Smooth muscle cell (in vitro differentiated cells): ENCODE data around the gene ASTN1. TPM values are rescaled to one million over a fixed set of nuclear protein-coding genes. Genes with fewer than 3 reads are reported as not detected.

ENCODE experiments used
- DNase-seq: peaks from one replicate; lab custom pipeline; 2025; ENCODE audit not compliant: unreplicated experiment; lab: John Stamatoyannopoulos, UW
- H2AFZ ChIP-seq: fragments of 200-600 bp; sonication (generic); 2 replicates; pipeline ENCODE4 v1.6.0; 2016; ENCODE audit warnings: antibody characterized with exemption, low read depth, mild to moderate bottlenecking
- H3F3A ChIP-seq: fragments of 200-600 bp; sonication (generic); 2 replicates; pipeline ENCODE4 v1.6.0; 2017; ENCODE audit warnings: antibody characterized with exemption, low read depth
- H3K27ac ChIP-seq: fragments of 200-600 bp; sonication (generic); 2 replicates; pipeline ENCODE4 v1.5.1; 2016; ENCODE audit warnings: low read depth, mild to moderate bottlenecking
- H3K27me3 ChIP-seq: fragments of 200-600 bp; sonication (generic); 2 replicates; pipeline ENCODE4 v1.6.1; 2016; ENCODE audit warnings: low read depth, mild to moderate bottlenecking
- H3K36me3 ChIP-seq: fragments of 200-600 bp; sonication (generic); 2 replicates; pipeline ENCODE4 v1.5.1; 2016; ENCODE audit warnings: low read depth
- H3K4me1 ChIP-seq: fragments of 200-600 bp; sonication (generic); 2 replicates; pipeline ENCODE4 v1.5.1; 2016; ENCODE audit warnings: low read depth
- H3K4me2 ChIP-seq: fragments of 200-600 bp; sonication (generic); 2 replicates; pipeline ENCODE4 v1.6.0; 2016; ENCODE audit warnings: mild to moderate bottlenecking
- H3K4me3 ChIP-seq: fragments of 200-600 bp; sonication (generic); 2 replicates; pipeline ENCODE4 v1.5.1; 2016; ENCODE audit warnings: mild to moderate bottlenecking
- H3K79me2 ChIP-seq: fragments of 200-600 bp; sonication (generic); 2 replicates; pipeline ENCODE4 v1.6.0; 2016; ENCODE audit warnings: low read depth, mild to moderate bottlenecking
- H3K9ac ChIP-seq: fragments of 200-600 bp; sonication (generic); 2 replicates; pipeline ENCODE4 v1.6.0; 2016; ENCODE audit warnings: low read depth
- H3K9me3 ChIP-seq: fragments of 200-600 bp; sonication (generic); replicated peaks from 2 replicates; pipeline ENCODE4 v1.5.1; 2016; ENCODE audit warnings: low read depth
- H4K20me1 ChIP-seq: fragments of 200-600 bp; sonication (generic); 2 replicates; pipeline ENCODE4 v1.6.0; 2016; ENCODE audit warnings: low read depth
- CTCF ChIP-seq: fragments of 200-600 bp; sonication (generic); IDR thresholded peaks from 2 replicates; pipeline ENCODE4 v1.5.1; 2017; ENCODE audit warnings: borderline replicate concordance, mild to moderate bottlenecking, antibody characterized with exemption; ENCODE audit not compliant: insufficient read depth, poor library complexity, severe bottlenecking
- WGBS: methylation state at CpG from one replicate; pipeline ENCODE4 v1.1.7; 2016; ENCODE audit warnings: low lambda C conversion rate; 5-methylcytosine and 5-hydroxymethylcytosine counted together
- polyA plus RNA-seq: library from polyadenylated mRNA; unstranded; fragments of >200 nt; fragmentation: Nextera tagmentation; extraction: Ambion mirVana; gene quantifications from 2 replicates; pipeline ENCODE4 v1.2.1, GENCODE V29; 2016
- total RNA-seq: library from RNA; depleted of rRNA; stranded (reverse); fragments of >200 nt; gene quantifications from 2 replicates; pipeline ENCODE4 v1.2.3, GENCODE V29; 2014

ASTN1 gene
- total and polyA plus RNA-seq, 2 experiments from 2014 or later, result 0.04 TPM; not detected in 1

GRCh38 chr1:177119311-177119710, 45.2 kb downstream of the ASTN1 start:
- H4K20me1 ChIP-seq, result no peaks in the 10 kb centered on the region
- WGBS, result 75% methylated on average over 4 of the region's 4 CpGs

GRCh38 chr1:177118901-177119300, 45.6 kb downstream of the ASTN1 start:
- H3K4me3 ChIP-seq, result no peak overlapping the region
- H3K27ac ChIP-seq, result no peak overlapping the region
- no peaks in the 10 kb centered on the region for H3F3A ChIP-seq
- no peak overlapping the region for H3K9ac ChIP-seq
- H4K20me1 ChIP-seq, result no peaks in the 10 kb centered on the region
- H3K4me1 ChIP-seq, result no peaks in the 10 kb centered on the region
- no peaks in the 10 kb centered on the region for H3K9me3 ChIP-seq
- WGBS, result 87% methylated on average over 4 of the region's 4 CpGs
- H3K36me3 ChIP-seq, result no peaks in the 10 kb centered on the region
- TF ChIP-seq CTCF, result no peak
- no peak for DNase-seq
- no peak overlapping the region for H2AFZ ChIP-seq
- peaks cover 47% of the 10 kb centered on the region for H3K27me3 ChIP-seq
- H3K79me2 ChIP-seq, result no peaks in the 10 kb centered on the region
- H3K4me2 ChIP-seq, result no peak overlapping the region

More at GRCh38 chr1:177119311-177119710, 45.2 kb downstream of the ASTN1 start:
- no peaks in the 10 kb centered on the region for H3K36me3 ChIP-seq
- no peaks in the 10 kb centered on the region for H3F3A ChIP-seq
- no peak for DNase-seq
- H3K4me3 ChIP-seq, result no peak overlapping the region
- no peak overlapping the region for H2AFZ ChIP-seq
- no peak overlapping the region for H3K27ac ChIP-seq
- no peak for TF ChIP-seq CTCF
- H3K4me2 ChIP-seq, result no peak overlapping the region
- H3K27me3 ChIP-seq, result peaks cover 45% of the 10 kb centered on the region
- no peak overlapping the region for H3K9ac ChIP-seq
- no peaks in the 10 kb centered on the region for H3K9me3 ChIP-seq
- H3K4me1 ChIP-seq, result no peaks in the 10 kb centered on the region
- H3K79me2 ChIP-seq, result no peaks in the 10 kb centered on the region

GRCh38 chr1:177116941-177117340, 47.6 kb downstream of the ASTN1 start:
- no peak overlapping the region for H3K9ac ChIP-seq
- no peak for TF ChIP-seq CTCF
- whole genome bisulfite sequencing, result 84% methylated on average over 4 of the region's 4 CpGs

GRCh38 chr1:177106614-177107365, 57.7 kb downstream of the ASTN1 start:
- H4K20me1 ChIP-seq, result no peaks in the 10 kb centered on the region
- DNase-seq, result no peak
- H3K4me2 ChIP-seq, result no peak overlapping the region
- no peaks in the 10 kb centered on the region for H3K4me1 ChIP-seq
- H3K9ac ChIP-seq, result no peak overlapping the region
- H3K36me3 ChIP-seq, result no peaks in the 10 kb centered on the region
- H3K27ac ChIP-seq, result no peak overlapping the region
- H2AFZ ChIP-seq, result no peak overlapping the region
- H3K4me3 ChIP-seq, result no peak overlapping the region
- WGBS, result 86% methylated on average over 4 of the region's 4 CpGs
- H3K79me2 ChIP-seq, result no peaks in the 10 kb centered on the region
- no peak for TF ChIP-seq CTCF
- H3K9me3 ChIP-seq, result no peaks in the 10 kb centered on the region
- H3K27me3 ChIP-seq, result peaks cover 35% of the 10 kb centered on the region
- H3F3A ChIP-seq, result no peaks in the 10 kb centered on the region

More at GRCh38 chr1:177116941-177117340, 47.6 kb downstream of the ASTN1 start:
- H3F3A ChIP-seq, result no peaks in the 10 kb centered on the region
- H3K4me2 ChIP-seq, result no peak overlapping the region
- H3K9me3 ChIP-seq, result no peaks in the 10 kb centered on the region
- H3K27ac ChIP-seq, result no peak overlapping the region
- H3K79me2 ChIP-seq, result no peaks in the 10 kb centered on the region
- no peaks in the 10 kb centered on the region for H3K4me1 ChIP-seq
- H3K36me3 ChIP-seq, result no peaks in the 10 kb centered on the region
- H2AFZ ChIP-seq, result no peak overlapping the region
- H3K27me3 ChIP-seq, result peaks cover 53% of the 10 kb centered on the region
- DNase-seq, result no peak
- H3K4me3 ChIP-seq, result no peak overlapping the region
- no peaks in the 10 kb centered on the region for H4K20me1 ChIP-seq
